GM10266 (cell line): ENCODE measurements around the gene C1orf167.

Experiments
- DNase-seq: peaks from one replicate; pipeline ENCODE4 v3.0.0; 2012; ENCODE audit errors: extremely low spot score
- TF ChIP-seq, protein P1 (sequence below): IDR thresholded peaks from 2 replicates; pipeline ENCODE4 v1.5.1; 2012; ENCODE audit warnings: mild to moderate bottlenecking, low read depth; ENCODE audit not compliant: control insufficient read depth, insufficient read depth; ENCODE audit errors: missing control alignments

The C1orf167 gene, protein sequence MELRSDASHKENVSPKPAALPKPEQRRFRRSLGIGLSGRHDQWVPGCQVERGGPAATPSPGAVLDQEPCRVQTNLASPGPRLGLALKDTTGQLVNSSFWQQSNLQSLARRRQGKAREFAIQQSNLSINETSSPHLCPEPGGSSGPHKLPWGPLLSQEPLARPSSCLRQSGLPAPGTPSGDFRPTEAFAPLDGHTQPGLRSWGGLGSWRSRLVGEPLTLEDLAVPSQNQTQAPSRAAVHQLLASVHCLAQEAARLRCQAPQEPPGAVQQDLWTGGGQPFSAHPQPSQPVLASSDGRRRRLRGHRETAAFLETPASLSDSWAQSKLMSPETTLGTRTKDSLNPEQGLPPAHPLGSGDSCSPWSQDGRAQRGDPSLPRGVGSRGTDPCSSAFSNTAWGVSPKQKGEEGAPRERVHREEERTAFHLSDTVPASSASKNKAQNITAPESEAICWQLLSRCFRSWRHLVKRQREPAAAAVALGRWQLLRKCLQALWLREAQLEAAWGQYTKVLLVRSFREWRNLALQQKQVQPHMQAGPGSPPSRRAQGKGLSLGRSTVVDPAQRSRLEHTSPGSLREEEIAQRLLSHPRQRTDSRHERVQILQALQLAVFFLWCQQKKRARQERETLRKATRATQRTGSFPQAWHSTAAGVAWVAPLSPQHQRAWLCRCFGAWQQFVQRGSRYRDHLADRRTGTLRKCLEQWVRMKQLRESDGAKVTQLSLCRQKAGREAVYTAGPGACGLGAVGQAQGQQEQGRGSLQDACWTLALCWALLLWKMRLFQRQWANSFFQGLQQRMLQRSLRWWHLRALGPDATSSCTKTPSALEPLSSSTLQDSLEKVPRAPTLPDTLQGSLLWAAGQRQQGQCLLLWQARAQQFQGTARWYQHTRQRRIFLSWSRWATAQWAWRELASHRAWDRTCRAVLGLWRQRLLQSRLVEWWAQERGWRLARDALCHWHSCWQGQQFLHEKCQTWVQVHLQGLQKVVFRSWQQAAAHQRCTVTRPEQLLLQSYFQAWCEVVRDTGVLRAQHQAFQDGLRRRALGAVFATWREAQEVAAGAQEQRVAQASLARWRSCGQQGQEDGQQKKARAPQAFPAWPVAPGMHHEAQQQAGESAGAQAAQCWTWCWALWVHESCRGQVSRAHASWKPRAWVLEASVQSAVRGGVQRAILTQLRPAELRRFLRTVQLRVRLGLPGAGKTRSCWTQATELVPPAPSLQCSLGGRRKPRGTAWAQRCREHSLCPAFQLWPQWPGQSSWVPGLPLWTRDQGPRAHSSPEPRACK (N-terminal part only)

DNA sequence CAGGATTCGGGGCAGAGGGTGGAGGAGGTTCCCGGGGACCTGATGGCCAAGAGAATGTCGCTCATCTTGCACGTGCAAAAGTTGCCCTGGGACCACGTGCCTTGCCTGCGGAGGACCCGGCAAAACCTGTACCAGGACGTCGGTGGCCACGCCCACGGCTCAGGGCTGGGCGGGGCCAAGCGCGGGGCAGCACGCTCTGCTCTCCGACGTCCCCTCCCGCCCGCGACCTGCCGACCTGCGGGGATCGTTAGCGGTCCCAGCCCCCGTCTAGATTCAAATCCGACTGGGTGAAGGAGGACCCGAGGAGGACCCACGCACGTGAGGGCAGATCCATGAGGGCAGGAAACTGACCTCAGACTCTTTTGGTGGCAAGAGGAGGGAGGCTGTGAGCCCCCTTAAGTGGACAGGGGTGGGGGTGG, at the start of gene C1orf167:
Gene C1orf167, plus strand, starts transcription at position 206 of the 419 bp plus-strand sequence. CDS start 2,208 bp downstream, outside the sequence.
- DNase-seq: no peak
- TF ChIP-seq, protein P1, sequence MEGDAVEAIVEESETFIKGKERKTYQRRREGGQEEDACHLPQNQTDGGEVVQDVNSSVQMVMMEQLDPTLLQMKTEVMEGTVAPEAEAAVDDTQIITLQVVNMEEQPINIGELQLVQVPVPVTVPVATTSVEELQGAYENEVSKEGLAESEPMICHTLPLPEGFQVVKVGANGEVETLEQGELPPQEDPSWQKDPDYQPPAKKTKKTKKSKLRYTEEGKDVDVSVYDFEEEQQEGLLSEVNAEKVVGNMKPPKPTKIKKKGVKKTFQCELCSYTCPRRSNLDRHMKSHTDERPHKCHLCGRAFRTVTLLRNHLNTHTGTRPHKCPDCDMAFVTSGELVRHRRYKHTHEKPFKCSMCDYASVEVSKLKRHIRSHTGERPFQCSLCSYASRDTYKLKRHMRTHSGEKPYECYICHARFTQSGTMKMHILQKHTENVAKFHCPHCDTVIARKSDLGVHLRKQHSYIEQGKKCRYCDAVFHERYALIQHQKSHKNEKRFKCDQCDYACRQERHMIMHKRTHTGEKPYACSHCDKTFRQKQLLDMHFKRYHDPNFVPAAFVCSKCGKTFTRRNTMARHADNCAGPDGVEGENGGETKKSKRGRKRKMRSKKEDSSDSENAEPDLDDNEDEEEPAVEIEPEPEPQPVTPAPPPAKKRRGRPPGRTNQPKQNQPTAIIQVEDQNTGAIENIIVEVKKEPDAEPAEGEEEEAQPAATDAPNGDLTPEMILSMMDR: no peak

DNA sequence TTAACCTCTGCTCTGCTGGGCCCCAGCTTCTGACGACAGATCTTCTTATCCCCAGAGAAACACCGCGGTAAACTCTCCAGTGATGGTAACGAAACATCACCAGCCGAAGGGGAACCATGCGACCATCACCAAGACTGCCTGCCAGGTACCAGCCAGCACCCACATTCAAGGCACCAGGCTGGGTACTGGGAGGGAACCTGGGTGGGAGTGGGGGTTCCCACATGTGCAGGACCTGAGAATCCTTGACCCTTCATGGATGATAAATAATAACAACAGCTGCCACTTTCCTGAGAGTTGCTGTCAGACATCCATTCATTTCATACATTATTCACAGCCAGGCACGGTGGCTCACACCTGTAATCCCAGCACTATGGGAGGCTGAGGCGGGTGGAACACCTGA, 49.7 kb upstream of the C1orf167 start:
- TF ChIP-seq, protein P1: no peak
- no peak for DNase-seq

DNA sequence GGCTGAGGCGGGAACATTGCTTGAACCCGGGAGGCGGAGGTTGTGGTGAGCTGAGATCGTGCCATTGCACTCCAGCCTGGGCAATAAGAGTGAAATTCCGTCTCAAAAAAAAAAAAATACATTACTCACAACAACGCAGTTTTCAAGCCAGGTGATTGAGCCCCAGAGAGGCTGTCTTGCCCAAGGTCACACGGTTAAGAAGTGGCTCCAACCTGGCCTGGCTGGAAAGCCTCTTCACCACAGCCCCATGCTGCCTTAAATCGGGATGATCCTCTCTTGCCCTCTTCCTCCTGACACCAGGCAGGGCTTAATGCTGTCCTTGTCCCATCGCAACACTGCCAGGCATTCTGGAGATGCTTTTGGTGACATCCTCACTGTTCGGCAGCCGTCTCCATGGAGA, 48.9 kb upstream of the C1orf167 start:
- TF ChIP-seq, protein P1: no peak
- no peak for DNase-seq

DNA sequence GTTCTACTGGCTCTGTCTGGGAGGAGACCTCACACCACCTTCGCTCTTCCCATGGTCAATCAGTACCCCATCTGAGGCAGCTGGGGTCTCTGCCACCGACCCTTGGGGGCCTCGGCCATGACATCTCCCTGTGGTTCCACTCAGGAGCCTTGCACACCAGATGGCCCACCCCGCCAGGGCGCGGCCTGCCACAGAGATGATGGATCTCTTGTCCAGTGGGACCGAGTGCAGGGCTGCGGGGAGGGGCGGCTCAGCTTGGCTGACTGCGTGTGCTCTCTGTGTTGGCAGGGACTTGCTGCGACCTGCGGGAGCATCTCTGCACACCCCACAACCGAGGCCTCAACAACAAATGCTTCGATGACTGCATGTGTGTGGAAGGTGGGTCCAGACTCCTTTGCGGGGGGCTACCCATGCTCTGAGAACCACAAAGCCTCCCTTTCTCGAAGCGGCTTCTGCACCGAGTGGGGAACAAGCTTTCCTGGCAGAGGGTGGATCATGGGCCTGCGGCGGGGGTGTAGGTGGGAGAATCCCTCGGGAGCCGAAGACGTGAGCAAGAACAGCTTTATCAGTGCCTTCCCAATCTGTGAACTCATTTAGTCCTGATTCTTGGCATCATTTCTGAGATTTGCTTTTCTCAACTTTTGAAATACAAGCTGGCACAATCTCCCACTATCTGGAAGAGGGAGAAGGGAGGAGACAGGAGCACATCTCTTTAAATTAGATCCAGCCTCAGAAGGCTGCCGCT, 47.0 kb upstream of the C1orf167 start:
- TF ChIP-seq, protein P1: no peak
- DNase-seq: no peak

DNA sequence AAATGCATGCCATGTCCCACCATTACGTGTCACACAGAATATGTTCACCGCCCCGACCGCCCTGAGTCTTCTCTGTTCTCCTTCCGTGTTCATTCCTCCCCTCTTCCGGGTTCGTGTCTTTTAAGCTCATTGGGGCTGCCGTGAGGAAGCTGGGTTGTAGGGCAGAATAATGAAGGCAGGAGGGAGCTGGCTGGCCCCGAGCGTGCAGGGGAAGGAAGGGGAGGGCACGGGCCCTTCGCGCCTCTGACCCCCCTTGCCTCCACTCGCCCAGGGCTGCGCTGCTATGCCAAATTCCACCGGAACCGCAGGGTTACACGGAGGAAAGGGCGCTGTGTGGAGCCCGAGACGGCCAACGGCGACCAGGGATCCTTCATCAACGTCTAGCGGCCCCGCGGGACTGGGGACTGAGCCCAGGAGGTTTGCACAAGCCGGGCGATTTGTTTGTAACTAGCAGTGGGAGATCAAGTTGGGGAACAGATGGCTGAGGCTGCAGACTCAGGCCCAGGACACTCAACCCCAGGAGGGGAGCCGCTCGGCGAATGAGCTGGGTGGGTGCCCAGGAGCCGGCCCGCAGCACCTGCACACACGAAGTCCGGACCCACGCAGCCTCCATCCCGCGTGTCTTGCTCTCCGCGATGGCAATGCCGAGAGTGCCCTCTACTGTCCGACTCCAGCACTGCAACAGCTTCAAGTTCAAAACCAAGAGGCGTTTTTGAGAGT, 42.5 kb upstream of the C1orf167 start:
- DNase-seq: peak; percentile 72
- TF ChIP-seq, protein P1: peak; percentile 97

DNA sequence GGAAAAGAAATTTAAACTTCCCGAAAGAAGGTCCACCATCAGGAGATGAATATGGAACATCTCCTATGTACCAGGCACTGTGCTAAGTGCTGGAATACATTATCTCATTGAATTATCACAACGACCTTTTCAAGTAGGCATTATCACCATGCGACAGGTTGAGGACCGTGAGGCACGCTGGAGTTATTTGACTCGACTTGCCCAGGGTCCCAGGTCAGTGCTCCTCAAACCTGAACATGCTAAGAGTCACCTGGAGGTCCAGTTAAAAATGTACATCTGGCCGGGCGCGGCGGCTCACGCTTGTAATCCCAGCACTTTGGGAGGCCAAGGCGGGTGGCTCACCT, 42.0 kb upstream of the C1orf167 start:
- TF ChIP-seq, protein P1: no peak
- DNase-seq: no peak
